HEK293 (cell line): ENCODE data around the gene PRMT7.

Experiments used
- CTCF ChIA-PET: fragments of 350-600 bp; formaldehyde crosslinking; extraction: SDS; loops from one replicate; lab custom pipeline; 2021; ENCODE audit warnings: antibody characterized with exemption; lab: Yijun Ruan, JAX
- POLR2A ChIA-PET: fragments of 300-600 bp; formaldehyde crosslinking; extraction: SDS; loops from one replicate; lab custom pipeline; 2020; ENCODE audit warnings: antibody characterized with exemption, inconsistent platforms; lab: Yijun Ruan, JAX
- H3K27ac ChIP-seq: fragments of 200-500 bp; sonication (Bioruptor generic); 2 replicates; pipeline ENCODE4 v1.5.1; 2014; ENCODE audit warnings: low read depth, low read length, control low read depth, inconsistent platforms; ENCODE audit errors: extremely low read depth
- H3K36me3 ChIP-seq, 2 experiments: fragments of 200-500 bp in 1 of 2; sonication (Bioruptor generic) in 1 of 2; 1 replicate in 1 of 2; 2 replicates in 1 of 2; pipeline ENCODE4 v1.5.1; 2014 to 2017; ENCODE audit warnings: inconsistent platforms in 2 of 2, low read length in 2 of 2; ENCODE audit not compliant: control insufficient read depth in 2 of 2, insufficient read depth in 1 of 2
- H3K4me1 ChIP-seq: fragments of 200-500 bp; sonication (Bioruptor generic); 2 replicates; pipeline ENCODE4 v1.5.1; 2014; ENCODE audit warnings: mild to moderate bottlenecking, low read length, inconsistent platforms; ENCODE audit not compliant: control insufficient read depth, insufficient read depth
- H3K4me3 ChIP-seq: 2 replicates; pipeline ENCODE4 v1.5.1; 2011; ENCODE audit warnings: low read depth, mild to moderate bottlenecking, control low read depth, low read length, moderate library complexity
- H3K9me3 ChIP-seq: fragments of 200-500 bp; sonication (Bioruptor generic); 2 replicates; pipeline ENCODE4 v1.5.1; 2014; ENCODE audit warnings: low read depth, low read length, inconsistent platforms; ENCODE audit not compliant: control insufficient read depth, insufficient read depth
- BCL11B ChIP-seq: fragments of 450-650 bp; formaldehyde crosslinking; IDR thresholded peaks from 2 replicates; pipeline ENCODE4 v1.5.1; 2016; ENCODE audit warnings: low read depth, missing biosample characterization, missing genetic modification characterization
- GLIS1 ChIP-seq: fragments of 450-650 bp; formaldehyde crosslinking; IDR thresholded peaks from 2 replicates; pipeline ENCODE4 v1.5.1; 2016; ENCODE audit warnings: missing biosample characterization, missing genetic modification characterization
- KLF8 ChIP-seq: fragments of 450-650 bp; formaldehyde crosslinking; IDR thresholded peaks from 2 replicates; pipeline ENCODE4 v1.5.1; 2016; ENCODE audit warnings: missing biosample characterization, missing genetic modification characterization
- MZF1 ChIP-seq: fragments of 450-650 bp; formaldehyde crosslinking; IDR thresholded peaks from 2 replicates; pipeline ENCODE4 v1.5.1; 2017; ENCODE audit warnings: missing biosample characterization, missing genetic modification characterization, borderline replicate concordance
- PRDM1 ChIP-seq: fragments of 450-650 bp; formaldehyde crosslinking; IDR thresholded peaks from 2 replicates; pipeline ENCODE4; 2016; ENCODE audit warnings: missing biosample characterization, missing genetic modification characterization
- SALL2 ChIP-seq: fragments of 450-650 bp; formaldehyde crosslinking; IDR thresholded peaks from 2 replicates; pipeline ENCODE4 v1.5.0; 2017; ENCODE audit warnings: missing biosample characterization, mild to moderate bottlenecking, missing genetic modification characterization, borderline replicate concordance
- SCRT2 ChIP-seq: fragments of 450-650 bp; formaldehyde crosslinking; IDR thresholded peaks from 2 replicates; pipeline ENCODE4 v1.5.1; 2016; ENCODE audit warnings: missing biosample characterization, missing genetic modification characterization
- TRIM28 ChIP-seq: IDR thresholded peaks from 2 replicates; pipeline ENCODE4 v1.6.1; 2011; ENCODE audit warnings: low read length, control low read depth, borderline replicate concordance
- ZBTB1 ChIP-seq: fragments of 450-650 bp; formaldehyde crosslinking; IDR thresholded peaks from 2 replicates; pipeline ENCODE4 v1.5.1; 2016; ENCODE audit warnings: missing biosample characterization, missing genetic modification characterization
- ZBTB48 ChIP-seq: fragments of 450-650 bp; formaldehyde crosslinking; IDR thresholded peaks from 2 replicates; pipeline ENCODE4 v1.5.1; 2016; ENCODE audit warnings: missing biosample characterization, missing genetic modification characterization
- ZNF184 ChIP-seq: fragments of 450-650 bp; IDR thresholded peaks from 2 replicates; pipeline ENCODE4 v1.5.1; 2018; ENCODE audit warnings: missing biosample characterization, mild to moderate bottlenecking, missing genetic modification characterization
- ZNF23 ChIP-seq: fragments of 450-650 bp; formaldehyde crosslinking; IDR thresholded peaks from 2 replicates; pipeline ENCODE4 v1.5.1; 2016; ENCODE audit warnings: missing biosample characterization, missing genetic modification characterization, borderline replicate concordance
- ZNF292 ChIP-seq: fragments of 450-650 bp; formaldehyde crosslinking; IDR thresholded peaks from 2 replicates; pipeline ENCODE4 v1.5.1; 2016; ENCODE audit warnings: low read depth, missing biosample characterization, missing genetic modification characterization, borderline replicate concordance
- ZNF416 ChIP-seq: fragments of 450-650 bp; formaldehyde crosslinking; IDR thresholded peaks from 2 replicates; pipeline ENCODE4 v1.5.1; 2016; ENCODE audit warnings: missing biosample characterization, missing genetic modification characterization
- ZNF596 ChIP-seq: fragments of 450-650 bp; IDR thresholded peaks from 2 replicates; pipeline ENCODE4 v1.5.0; 2018; ENCODE audit warnings: missing biosample characterization, mild to moderate bottlenecking, missing genetic modification characterization, moderate library complexity
- ZNF658 ChIP-seq: fragments of 450-650 bp; formaldehyde crosslinking; IDR thresholded peaks from 2 replicates; pipeline ENCODE4; 2016; ENCODE audit warnings: missing biosample characterization, missing genetic modification characterization
- ZNF747 ChIP-seq: fragments of 450-650 bp; formaldehyde crosslinking; IDR thresholded peaks from 2 replicates; pipeline ENCODE4 v1.5.1; 2016; ENCODE audit warnings: missing biosample characterization, missing genetic modification characterization
- TF ChIP-seq, protein P1 (sequence below): fragments of 450-650 bp; formaldehyde crosslinking; IDR thresholded peaks from 2 replicates; pipeline ENCODE4 v1.5.1; 2016; ENCODE audit warnings: missing biosample characterization, missing genetic modification characterization
- TF ChIP-seq, protein P2 (sequence below): fragments of 450-650 bp; formaldehyde crosslinking; IDR thresholded peaks from 2 replicates; pipeline ENCODE4 v1.5.1; 2017; ENCODE audit warnings: missing biosample characterization, missing genetic modification characterization
- TF ChIP-seq, protein P3 (sequence below): fragments of 450-650 bp; formaldehyde crosslinking; IDR thresholded peaks from 2 replicates; pipeline ENCODE4 v1.5.1; 2016; ENCODE audit warnings: missing biosample characterization, missing genetic modification characterization, borderline replicate concordance
- TF ChIP-seq, protein P4 (sequence below): fragments of 450-650 bp; formaldehyde crosslinking; IDR thresholded peaks from 2 replicates; pipeline ENCODE4 v1.5.1; 2016; ENCODE audit warnings: missing biosample characterization, missing genetic modification characterization, borderline replicate concordance

Gene PRMT7

DNA sequence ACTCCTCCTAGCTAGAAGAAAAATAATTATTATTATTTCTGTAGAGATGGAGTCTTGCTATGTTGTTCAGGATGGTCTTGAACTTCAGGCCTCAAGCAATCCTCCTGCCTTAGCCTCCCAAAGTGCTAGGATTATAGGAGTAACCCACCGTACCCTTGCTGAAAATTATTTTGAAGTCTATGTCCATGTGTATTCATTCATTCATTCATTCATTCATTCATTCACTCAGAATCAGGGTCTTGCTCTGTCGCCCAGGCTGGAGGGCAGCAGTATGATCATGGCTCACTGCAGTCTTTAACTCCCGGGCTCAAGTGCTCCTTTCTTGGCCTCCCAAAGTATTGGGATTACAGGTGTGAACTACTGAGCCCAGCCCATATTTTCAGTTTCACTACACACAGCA, 4.2 kb upstream of the PRMT7 start:
- peaks cover 36 to 68% of the 10 kb centered on the region in 2 experiments for H3K36me3 ChIP-seq
- ChIA-PET POLR2A (no interaction called here), CTCF (interaction anchor here (0.7 kb wide), 2 partner anchors 44 to 190 kb away, joined by 3 read pairs; no protein-coding TSS in a partner anchor)
- TF ChIP-seq KLF8 (tag by site-specific recombination) (no peak), ZBTB1 (no peak), ZNF747 (tag by site-specific recombination) (no peak), ZNF292 (tag by site-specific recombination) (no peak), TRIM28 (no peak), SCRT2 (no peak), MZF1 (tag by site-specific recombination) (no peak), ZNF23 (tag by site-specific recombination) (no peak), ZNF658 (tag by site-specific recombination) (no peak), ZNF416 (no peak), BCL11B (no peak), ZNF596 (tag by site-specific recombination) (no peak)
- TF ChIP-seq, protein P1, sequence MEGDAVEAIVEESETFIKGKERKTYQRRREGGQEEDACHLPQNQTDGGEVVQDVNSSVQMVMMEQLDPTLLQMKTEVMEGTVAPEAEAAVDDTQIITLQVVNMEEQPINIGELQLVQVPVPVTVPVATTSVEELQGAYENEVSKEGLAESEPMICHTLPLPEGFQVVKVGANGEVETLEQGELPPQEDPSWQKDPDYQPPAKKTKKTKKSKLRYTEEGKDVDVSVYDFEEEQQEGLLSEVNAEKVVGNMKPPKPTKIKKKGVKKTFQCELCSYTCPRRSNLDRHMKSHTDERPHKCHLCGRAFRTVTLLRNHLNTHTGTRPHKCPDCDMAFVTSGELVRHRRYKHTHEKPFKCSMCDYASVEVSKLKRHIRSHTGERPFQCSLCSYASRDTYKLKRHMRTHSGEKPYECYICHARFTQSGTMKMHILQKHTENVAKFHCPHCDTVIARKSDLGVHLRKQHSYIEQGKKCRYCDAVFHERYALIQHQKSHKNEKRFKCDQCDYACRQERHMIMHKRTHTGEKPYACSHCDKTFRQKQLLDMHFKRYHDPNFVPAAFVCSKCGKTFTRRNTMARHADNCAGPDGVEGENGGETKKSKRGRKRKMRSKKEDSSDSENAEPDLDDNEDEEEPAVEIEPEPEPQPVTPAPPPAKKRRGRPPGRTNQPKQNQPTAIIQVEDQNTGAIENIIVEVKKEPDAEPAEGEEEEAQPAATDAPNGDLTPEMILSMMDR (tag by site-specific recombination), result no peak
- TF ChIP-seq, protein P2, sequence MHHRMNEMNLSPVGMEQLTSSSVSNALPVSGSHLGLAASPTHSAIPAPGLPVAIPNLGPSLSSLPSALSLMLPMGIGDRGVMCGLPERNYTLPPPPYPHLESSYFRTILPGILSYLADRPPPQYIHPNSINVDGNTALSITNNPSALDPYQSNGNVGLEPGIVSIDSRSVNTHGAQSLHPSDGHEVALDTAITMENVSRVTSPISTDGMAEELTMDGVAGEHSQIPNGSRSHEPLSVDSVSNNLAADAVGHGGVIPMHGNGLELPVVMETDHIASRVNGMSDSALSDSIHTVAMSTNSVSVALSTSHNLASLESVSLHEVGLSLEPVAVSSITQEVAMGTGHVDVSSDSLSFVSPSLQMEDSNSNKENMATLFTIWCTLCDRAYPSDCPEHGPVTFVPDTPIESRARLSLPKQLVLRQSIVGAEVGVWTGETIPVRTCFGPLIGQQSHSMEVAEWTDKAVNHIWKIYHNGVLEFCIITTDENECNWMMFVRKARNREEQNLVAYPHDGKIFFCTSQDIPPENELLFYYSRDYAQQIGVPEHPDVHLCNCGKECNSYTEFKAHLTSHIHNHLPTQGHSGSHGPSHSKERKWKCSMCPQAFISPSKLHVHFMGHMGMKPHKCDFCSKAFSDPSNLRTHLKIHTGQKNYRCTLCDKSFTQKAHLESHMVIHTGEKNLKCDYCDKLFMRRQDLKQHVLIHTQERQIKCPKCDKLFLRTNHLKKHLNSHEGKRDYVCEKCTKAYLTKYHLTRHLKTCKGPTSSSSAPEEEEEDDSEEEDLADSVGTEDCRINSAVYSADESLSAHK (tag by site-specific recombination), result no peak
- TF ChIP-seq, protein P3, sequence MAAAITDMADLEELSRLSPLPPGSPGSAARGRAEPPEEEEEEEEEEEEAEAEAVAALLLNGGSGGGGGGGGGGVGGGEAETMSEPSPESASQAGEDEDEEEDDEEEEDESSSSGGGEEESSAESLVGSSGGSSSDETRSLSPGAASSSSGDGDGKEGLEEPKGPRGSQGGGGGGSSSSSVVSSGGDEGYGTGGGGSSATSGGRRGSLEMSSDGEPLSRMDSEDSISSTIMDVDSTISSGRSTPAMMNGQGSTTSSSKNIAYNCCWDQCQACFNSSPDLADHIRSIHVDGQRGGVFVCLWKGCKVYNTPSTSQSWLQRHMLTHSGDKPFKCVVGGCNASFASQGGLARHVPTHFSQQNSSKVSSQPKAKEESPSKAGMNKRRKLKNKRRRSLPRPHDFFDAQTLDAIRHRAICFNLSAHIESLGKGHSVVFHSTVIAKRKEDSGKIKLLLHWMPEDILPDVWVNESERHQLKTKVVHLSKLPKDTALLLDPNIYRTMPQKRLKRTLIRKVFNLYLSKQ (tag by site-specific recombination), result no peak
- H3K4me1 ChIP-seq, result no peaks in the 10 kb centered on the region
- H3K27ac ChIP-seq, result no peak overlapping the region
- no peak overlapping the region for H3K4me3 ChIP-seq
- H3K9me3 ChIP-seq, result no peaks in the 10 kb centered on the region

DNA sequence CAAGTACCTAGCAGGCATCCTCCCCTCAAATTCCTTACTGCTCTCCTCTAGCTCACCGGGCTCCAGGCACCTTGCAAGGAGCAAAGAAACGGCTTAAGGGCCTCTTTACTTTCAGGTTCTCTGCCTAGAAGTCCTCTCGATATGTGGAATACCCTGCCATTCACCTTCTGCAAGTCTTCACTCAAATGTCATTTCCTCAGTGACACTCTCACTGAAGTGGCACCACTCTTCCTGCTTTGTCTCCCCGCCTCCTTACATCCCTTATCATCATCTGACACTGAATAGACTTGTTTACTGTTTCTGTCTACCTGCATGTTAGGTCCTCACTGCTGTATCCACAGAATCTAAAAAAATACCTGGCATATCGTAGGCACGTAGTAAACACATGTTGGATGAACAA, 1.0 kb upstream of the PRMT7 start:
- TF ChIP-seq PRDM1 (tag by site-specific recombination) (peak; percentile 90), SALL2 (no peak)
- TF ChIP-seq, all 188 proteins: peak for 1
- peak overlapping the region; percentile 85 for H3K4me3 ChIP-seq
- peaks cover 23 to 56% of the 10 kb centered on the region in 2 experiments for H3K36me3 ChIP-seq
- no peaks in the 10 kb centered on the region for H3K4me1 ChIP-seq
- POLR2A ChIA-PET, result interaction anchor here (2.4 kb wide), 1 partner anchor 13 kb away, joined by 16 read pairs; no protein-coding TSS in a partner anchor
- CTCF ChIA-PET, result no interaction called here
- H3K9me3 ChIP-seq, result no peaks in the 10 kb centered on the region
- no peak overlapping the region; the same call in 1 of the 2 replicates for H3K27ac ChIP-seq

DNA sequence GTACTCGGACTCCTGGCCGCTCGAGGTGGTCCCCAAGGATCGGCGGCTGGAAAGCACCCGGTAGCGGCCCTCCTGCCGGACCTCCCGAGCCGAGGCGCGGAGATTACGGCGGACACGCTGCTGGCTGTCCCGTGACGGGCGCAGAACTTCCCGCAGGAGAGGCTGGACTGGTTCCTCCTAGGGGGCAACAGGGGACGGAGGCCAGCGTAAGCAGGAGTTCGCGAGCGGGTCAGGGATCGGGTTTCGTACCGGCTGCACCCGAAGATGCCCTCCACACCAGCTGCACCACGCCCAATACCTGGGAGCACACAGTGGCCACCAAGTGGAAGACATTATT, 414 bp upstream of the PRMT7 start:
- H3K27ac ChIP-seq, result peak overlapping the region; percentile 51
- POLR2A ChIA-PET, result interaction anchor here (0.5 to 2.6 kb wide), 24 partner anchors 9 to 717 kb away, joined by 3 to 40 read pairs (median 6); partner anchors contain the start of genes ESRP2, NFATC3, PLA2G15 and SLC7A6
- H3K4me1 ChIP-seq, result no peaks in the 10 kb centered on the region
- H3K4me3 ChIP-seq, result peak overlapping the region; percentile 85
- H3K9me3 ChIP-seq, result no peaks in the 10 kb centered on the region
- H3K36me3 ChIP-seq, result peaks cover 22 to 54% of the 10 kb centered on the region in 2 experiments
- TF ChIP-seq GLIS1 (tag by site-specific recombination) (0 out of 2 replicates have a peak, but pooled peaks have one; percentile 12), ZBTB48 (peak; percentile 81), ZNF184 (tag by site-specific recombination) (no peak)
- TF ChIP-seq, protein P4, sequence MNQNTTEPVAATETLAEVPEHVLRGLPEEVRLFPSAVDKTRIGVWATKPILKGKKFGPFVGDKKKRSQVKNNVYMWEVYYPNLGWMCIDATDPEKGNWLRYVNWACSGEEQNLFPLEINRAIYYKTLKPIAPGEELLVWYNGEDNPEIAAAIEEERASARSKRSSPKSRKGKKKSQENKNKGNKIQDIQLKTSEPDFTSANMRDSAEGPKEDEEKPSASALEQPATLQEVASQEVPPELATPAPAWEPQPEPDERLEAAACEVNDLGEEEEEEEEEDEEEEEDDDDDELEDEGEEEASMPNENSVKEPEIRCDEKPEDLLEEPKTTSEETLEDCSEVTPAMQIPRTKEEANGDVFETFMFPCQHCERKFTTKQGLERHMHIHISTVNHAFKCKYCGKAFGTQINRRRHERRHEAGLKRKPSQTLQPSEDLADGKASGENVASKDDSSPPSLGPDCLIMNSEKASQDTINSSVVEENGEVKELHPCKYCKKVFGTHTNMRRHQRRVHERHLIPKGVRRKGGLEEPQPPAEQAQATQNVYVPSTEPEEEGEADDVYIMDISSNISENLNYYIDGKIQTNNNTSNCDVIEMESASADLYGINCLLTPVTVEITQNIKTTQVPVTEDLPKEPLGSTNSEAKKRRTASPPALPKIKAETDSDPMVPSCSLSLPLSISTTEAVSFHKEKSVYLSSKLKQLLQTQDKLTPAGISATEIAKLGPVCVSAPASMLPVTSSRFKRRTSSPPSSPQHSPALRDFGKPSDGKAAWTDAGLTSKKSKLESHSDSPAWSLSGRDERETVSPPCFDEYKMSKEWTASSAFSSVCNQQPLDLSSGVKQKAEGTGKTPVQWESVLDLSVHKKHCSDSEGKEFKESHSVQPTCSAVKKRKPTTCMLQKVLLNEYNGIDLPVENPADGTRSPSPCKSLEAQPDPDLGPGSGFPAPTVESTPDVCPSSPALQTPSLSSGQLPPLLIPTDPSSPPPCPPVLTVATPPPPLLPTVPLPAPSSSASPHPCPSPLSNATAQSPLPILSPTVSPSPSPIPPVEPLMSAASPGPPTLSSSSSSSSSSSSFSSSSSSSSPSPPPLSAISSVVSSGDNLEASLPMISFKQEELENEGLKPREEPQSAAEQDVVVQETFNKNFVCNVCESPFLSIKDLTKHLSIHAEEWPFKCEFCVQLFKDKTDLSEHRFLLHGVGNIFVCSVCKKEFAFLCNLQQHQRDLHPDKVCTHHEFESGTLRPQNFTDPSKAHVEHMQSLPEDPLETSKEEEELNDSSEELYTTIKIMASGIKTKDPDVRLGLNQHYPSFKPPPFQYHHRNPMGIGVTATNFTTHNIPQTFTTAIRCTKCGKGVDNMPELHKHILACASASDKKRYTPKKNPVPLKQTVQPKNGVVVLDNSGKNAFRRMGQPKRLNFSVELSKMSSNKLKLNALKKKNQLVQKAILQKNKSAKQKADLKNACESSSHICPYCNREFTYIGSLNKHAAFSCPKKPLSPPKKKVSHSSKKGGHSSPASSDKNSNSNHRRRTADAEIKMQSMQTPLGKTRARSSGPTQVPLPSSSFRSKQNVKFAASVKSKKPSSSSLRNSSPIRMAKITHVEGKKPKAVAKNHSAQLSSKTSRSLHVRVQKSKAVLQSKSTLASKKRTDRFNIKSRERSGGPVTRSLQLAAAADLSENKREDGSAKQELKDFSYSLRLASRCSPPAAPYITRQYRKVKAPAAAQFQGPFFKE (tag by site-specific recombination), result 0 out of 2 replicates have a peak, but pooled peaks have one; percentile 35
- CTCF ChIA-PET, result interaction anchor here (0.7 to 2.3 kb wide), 5 partner anchors 18 to 95 kb away, joined by 3 to 28 read pairs (median 4); no protein-coding TSS in a partner anchor
